Measurements from ENCODE around the gene TNRC18. TPM values are rescaled to one million over a fixed set of nuclear protein-coding genes. Genes with fewer than 3 reads are reported as not detected.
"Not testable (repeated sequence)": the region's sequence is repeated elsewhere in the genome, so short reads cannot be mapped to it uniquely, and the experiment has no call there.

TNRC18 gene
- polyA plus RNA-seq, 1 donor from 2014 or later, result 23.6 TPM

DNA sequence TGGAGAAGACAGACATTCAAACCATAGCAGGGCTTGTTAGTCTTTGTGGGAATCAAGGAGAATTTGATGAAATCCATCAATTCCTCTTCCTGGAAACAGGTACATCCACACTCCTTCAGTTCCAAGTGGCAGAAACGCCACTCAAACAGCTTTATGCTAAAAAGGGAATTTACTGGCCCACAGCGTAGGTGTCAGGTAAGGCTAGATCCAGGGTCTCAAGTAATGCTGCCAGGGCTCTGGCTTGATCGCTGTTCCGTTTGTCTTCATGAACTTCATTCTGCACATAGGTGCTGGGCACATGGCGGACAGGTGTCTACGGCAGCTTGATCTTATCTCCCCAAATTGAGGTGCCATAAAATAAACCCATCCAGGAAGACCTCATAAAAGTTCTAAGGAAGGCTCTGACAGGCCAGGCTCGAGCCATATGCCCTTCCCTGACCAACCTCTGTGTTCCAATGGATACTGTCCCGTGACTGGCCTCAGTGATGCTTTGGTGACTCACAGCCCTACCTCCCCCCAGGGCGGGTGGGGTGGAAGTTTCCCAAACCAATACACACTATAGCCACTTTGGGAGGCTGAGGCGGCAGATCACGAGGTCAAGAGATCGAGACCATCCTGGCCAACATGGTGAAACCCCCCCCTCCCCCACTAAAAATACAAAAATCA is 153.5 kb downstream of the TNRC18 start:
- not testable (repeated sequence) for H3K4me2 ChIP-seq (ENCODE audit: low read length); H2AFZ ChIP-seq (ENCODE audit: low read depth, low read length); H3K79me2 ChIP-seq (replicated peaks; ENCODE audit: insufficient read depth, low read length); H3F3A ChIP-seq (ENCODE audit: insufficient read depth, low read length, poor library complexity, severe bottlenecking); H3K27me3 ChIP-seq (ENCODE audit: insufficient read depth, low read depth, low read length); H3K9ac ChIP-seq (ENCODE audit: low read length); H3K9me3 ChIP-seq (ENCODE audit: low read length); H3K4me3 ChIP-seq (ENCODE audit: low read length); H4K20me1 ChIP-seq (ENCODE audit: insufficient read depth); H3K36me3 ChIP-seq (ENCODE audit: insufficient read depth, low read length); H3K27ac ChIP-seq (ENCODE audit: low read length); H3K9me2 ChIP-seq (ENCODE audit: insufficient read depth, low read length)

DNA sequence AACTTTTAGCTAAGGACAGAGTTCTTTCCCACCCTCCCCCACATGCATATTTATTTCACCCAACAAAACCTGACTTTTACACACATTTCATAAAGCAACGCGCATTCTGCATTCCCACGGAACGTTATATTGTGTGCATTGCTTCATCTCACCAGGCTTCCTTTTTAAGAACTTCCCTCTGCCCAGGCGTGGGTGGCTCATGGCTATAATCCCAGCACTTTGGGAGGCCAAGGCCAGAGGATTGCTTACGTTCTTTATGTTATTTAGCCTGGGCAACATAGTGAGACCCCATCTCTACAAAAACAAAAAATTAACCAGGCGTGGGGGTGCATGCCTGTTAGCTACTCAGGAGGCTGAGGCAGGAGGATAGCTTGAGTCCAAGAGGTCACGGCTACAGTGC is 155.8 kb downstream of the TNRC18 start:
- not testable (repeated sequence) for H3K4me2 ChIP-seq (ENCODE audit: low read length); H3K9me2 ChIP-seq (ENCODE audit: insufficient read depth, low read length); H3K27me3 ChIP-seq (ENCODE audit: insufficient read depth, low read depth, low read length); H3K9me3 ChIP-seq (ENCODE audit: low read length); H3K9ac ChIP-seq (ENCODE audit: low read length); H3K79me2 ChIP-seq (replicated peaks; ENCODE audit: insufficient read depth, low read length); H3K36me3 ChIP-seq (ENCODE audit: insufficient read depth, low read length); H3F3A ChIP-seq (ENCODE audit: insufficient read depth, low read length, poor library complexity, severe bottlenecking); H3K4me3 ChIP-seq (ENCODE audit: low read length); H4K20me1 ChIP-seq (ENCODE audit: insufficient read depth); H3K27ac ChIP-seq (ENCODE audit: low read length); H2AFZ ChIP-seq (ENCODE audit: low read depth, low read length)

DNA sequence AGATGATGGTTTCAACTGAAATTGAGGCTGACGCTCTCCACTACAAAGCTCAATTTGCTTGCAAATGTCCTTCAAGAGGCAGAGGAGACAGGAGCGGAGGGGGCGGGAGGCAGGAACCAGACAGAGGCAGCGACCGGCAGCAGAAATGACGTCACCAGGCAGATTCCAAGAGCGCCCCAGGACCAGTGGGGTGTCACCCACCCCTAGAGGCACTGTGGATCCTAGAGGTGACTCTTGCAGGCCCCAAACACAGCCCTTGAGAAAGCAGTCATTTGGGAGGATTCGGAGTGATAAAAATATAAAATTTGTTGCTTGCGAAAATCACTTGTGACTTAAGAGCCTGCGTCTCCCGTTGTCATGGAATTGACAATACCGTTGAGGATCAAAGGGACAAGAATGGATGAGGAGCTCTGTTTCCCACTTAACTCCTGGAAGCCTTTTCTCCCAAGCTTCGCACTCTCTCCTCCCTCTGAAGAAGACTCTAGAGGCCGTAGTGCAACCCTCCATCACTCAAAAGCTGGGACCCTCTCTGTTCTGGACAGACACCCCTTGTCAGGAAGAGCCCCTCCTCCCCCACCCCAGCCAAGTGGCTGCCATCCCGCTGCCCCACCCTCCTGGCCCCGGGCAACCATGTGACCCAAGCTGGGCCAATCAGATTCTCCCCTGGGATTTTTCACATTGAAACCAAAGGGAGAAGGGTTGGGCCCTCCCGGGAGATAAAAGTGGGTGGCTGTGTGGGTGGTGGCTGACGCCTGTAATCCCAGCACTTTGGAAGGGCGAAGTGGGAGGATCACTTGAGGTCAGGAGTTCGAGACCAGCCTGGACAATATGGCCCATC is 157.2 kb downstream of the TNRC18 start:
- Histone ChIP-seq H3K9ac (ENCODE audit: low read length) (peak overlapping the region; percentile 58), H3K4me2 (ENCODE audit: low read length) (no peak overlapping the region)

More for the DNA sequence above, 157.2 kb downstream of the TNRC18 start:
- Histone ChIP-seq H3K27me3 (ENCODE audit: insufficient read depth, low read depth, low read length) (no peaks in the 10 kb centered on the region), H3K4me3 (ENCODE audit: low read length) (no peak overlapping the region), H2AFZ (ENCODE audit: low read depth, low read length) (peak overlapping the region; percentile 37), H3K9me2 (ENCODE audit: insufficient read depth, low read length) (no peaks in the 10 kb centered on the region), H3K36me3 (ENCODE audit: insufficient read depth, low read length) (no peaks in the 10 kb centered on the region), H3K27ac (ENCODE audit: low read length) (peak overlapping the region; percentile 81), H3K9me3 (ENCODE audit: low read length) (no peaks in the 10 kb centered on the region), H3K79me2 (replicated peaks; ENCODE audit: insufficient read depth, low read length) (no peaks in the 10 kb centered on the region), H4K20me1 (ENCODE audit: insufficient read depth) (no peaks in the 10 kb centered on the region), H3F3A (ENCODE audit: insufficient read depth, low read length, poor library complexity, severe bottlenecking) (no peaks in the 10 kb centered on the region)
- TF ChIP-seq, protein P1, sequence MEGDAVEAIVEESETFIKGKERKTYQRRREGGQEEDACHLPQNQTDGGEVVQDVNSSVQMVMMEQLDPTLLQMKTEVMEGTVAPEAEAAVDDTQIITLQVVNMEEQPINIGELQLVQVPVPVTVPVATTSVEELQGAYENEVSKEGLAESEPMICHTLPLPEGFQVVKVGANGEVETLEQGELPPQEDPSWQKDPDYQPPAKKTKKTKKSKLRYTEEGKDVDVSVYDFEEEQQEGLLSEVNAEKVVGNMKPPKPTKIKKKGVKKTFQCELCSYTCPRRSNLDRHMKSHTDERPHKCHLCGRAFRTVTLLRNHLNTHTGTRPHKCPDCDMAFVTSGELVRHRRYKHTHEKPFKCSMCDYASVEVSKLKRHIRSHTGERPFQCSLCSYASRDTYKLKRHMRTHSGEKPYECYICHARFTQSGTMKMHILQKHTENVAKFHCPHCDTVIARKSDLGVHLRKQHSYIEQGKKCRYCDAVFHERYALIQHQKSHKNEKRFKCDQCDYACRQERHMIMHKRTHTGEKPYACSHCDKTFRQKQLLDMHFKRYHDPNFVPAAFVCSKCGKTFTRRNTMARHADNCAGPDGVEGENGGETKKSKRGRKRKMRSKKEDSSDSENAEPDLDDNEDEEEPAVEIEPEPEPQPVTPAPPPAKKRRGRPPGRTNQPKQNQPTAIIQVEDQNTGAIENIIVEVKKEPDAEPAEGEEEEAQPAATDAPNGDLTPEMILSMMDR (IDR thresholded peaks at IDR 0.05; ENCODE audit: poor library complexity, severe bottlenecking), result peak; percentile 39
- peak; percentile 65 for TF ChIP-seq EP300 (conservative IDR thresholded peaks at IDR 0.05; ENCODE audit: poor library complexity, severe bottlenecking)
- no peak for TF ChIP-seq EZH2 (IDR thresholded peaks at IDR 0.05; ENCODE audit: borderline replicate concordance, insufficient read depth, low read length, poor library complexity, severe bottlenecking)
- TF ChIP-seq, protein P2, sequence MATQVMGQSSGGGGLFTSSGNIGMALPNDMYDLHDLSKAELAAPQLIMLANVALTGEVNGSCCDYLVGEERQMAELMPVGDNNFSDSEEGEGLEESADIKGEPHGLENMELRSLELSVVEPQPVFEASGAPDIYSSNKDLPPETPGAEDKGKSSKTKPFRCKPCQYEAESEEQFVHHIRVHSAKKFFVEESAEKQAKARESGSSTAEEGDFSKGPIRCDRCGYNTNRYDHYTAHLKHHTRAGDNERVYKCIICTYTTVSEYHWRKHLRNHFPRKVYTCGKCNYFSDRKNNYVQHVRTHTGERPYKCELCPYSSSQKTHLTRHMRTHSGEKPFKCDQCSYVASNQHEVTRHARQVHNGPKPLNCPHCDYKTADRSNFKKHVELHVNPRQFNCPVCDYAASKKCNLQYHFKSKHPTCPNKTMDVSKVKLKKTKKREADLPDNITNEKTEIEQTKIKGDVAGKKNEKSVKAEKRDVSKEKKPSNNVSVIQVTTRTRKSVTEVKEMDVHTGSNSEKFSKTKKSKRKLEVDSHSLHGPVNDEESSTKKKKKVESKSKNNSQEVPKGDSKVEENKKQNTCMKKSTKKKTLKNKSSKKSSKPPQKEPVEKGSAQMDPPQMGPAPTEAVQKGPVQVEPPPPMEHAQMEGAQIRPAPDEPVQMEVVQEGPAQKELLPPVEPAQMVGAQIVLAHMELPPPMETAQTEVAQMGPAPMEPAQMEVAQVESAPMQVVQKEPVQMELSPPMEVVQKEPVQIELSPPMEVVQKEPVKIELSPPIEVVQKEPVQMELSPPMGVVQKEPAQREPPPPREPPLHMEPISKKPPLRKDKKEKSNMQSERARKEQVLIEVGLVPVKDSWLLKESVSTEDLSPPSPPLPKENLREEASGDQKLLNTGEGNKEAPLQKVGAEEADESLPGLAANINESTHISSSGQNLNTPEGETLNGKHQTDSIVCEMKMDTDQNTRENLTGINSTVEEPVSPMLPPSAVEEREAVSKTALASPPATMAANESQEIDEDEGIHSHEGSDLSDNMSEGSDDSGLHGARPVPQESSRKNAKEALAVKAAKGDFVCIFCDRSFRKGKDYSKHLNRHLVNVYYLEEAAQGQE (IDR thresholded peaks at IDR 0.05; ENCODE audit: borderline replicate concordance), result no peak
